K562 (cell line): ENCODE results near the gene HIPK2. TPM values are rescaled to one million over a fixed set of nuclear protein-coding genes. Genes with fewer than 3 reads are reported as not detected.

Source experiments
- ATAC-seq: fragments of 200-7000 bp; cut with Tn5 transposase; 3 replicates; pipeline ENCODE4 v1.9.1; 2020; ENCODE audit warnings: moderate library complexity
- BruUV-seq: library from RNA; stranded (reverse); fragments of 400-500 nt; replicated peaks from 2 replicates; lab custom pipeline; 2021; lab: Mats Ljungman, UMichigan
- CTCF ChIA-PET: fragments of 300-600 bp; formaldehyde crosslinking; extraction: SDS; loops from one replicate; lab custom pipeline; 2021; ENCODE audit warnings: low intra/inter-chr PET ratio; lab: Yijun Ruan, JAX
- POLR2A ChIA-PET: fragments of 300-600, 350-650 bp; sonication (Branson Sonifier 250); formaldehyde crosslinking; extraction: SDS; loops from one replicate; lab custom pipeline; 2021; ENCODE audit warnings: antibody characterized with exemption, inconsistent platforms; lab: Yijun Ruan, JAX
- DNase-seq, 4 experiments: peaks; one replicate each; pipeline versions ENCODE4 v3.0.0 to v3.0.0-alpha.2; 2011 to 2018; ENCODE audit warnings: low spot score in 3 of 4, mixed read lengths in 3 of 4; ENCODE audit errors: extremely low read depth in 1 of 4
- FAIRE-seq: peaks from 2 replicates; lab custom pipeline; 2011; peaks lifted over from hg19 to GRCh38; lab: Jason Lieb, UNC
- H2AFZ ChIP-seq: 2 replicates; pipeline ENCODE4 v1.6.0; 2011; ENCODE audit warnings: low read depth, low read length, control low read depth, inconsistent platforms
- H3K27ac ChIP-seq: fragments of 200-600 bp; 3 replicates; pipeline ENCODE4 v1.8.0; 2011; ENCODE audit warnings: low read depth, mild to moderate bottlenecking, control low read depth, inconsistent platforms, low read length, moderate library complexity, mixed read lengths; ENCODE audit errors: extremely low read depth
- H3K27me3 ChIP-seq, 2 experiments: fragments of 300-600 bp in 1 of 2; 2 replicates in 1 of 2; 3 replicates in 1 of 2; pipeline versions ENCODE4 v1.6.0 to v1.8.0; 2011; ENCODE audit warnings: inconsistent platforms in 2 of 2, low read length in 2 of 2, mild to moderate bottlenecking in 1 of 2, mixed read lengths in 1 of 2, moderate library complexity in 1 of 2; ENCODE audit not compliant: control insufficient read depth in 2 of 2, insufficient read depth in 2 of 2
- H3K36me3 ChIP-seq: fragments of 300-600 bp; 3 replicates; pipeline ENCODE4 v1.8.0; 2011; ENCODE audit warnings: mild to moderate bottlenecking, low read length, inconsistent platforms; ENCODE audit not compliant: control insufficient read depth, insufficient read depth
- H3K4me1 ChIP-seq, 2 experiments: fragments of 200-600 bp in 1 of 2; replicated peaks in 1 of 2; 2 replicates in 1 of 2; 3 replicates in 1 of 2; pipeline versions ENCODE4 v1.5.1 to v1.8.0; 2011; ENCODE audit warnings: inconsistent platforms in 2 of 2, low read length in 2 of 2, mild to moderate bottlenecking in 1 of 2, mixed read lengths in 1 of 2, moderate library complexity in 1 of 2; ENCODE audit not compliant: control insufficient read depth in 2 of 2, insufficient read depth in 2 of 2
- H3K4me2 ChIP-seq: 2 replicates; pipeline ENCODE4 v1.6.1; 2011; ENCODE audit warnings: low read length, control low read depth, inconsistent platforms, mixed read lengths; ENCODE audit not compliant: insufficient read depth
- H3K4me3 ChIP-seq: fragments of 200-600 bp; sonication (generic), shearing (Covaris generic); 2 replicates; pipeline ENCODE4 v1.5.1; 2016; ENCODE audit warnings: control low read depth, inconsistent platforms
- H3K79me2 ChIP-seq: fragments of 200-600 bp; 3 replicates; pipeline ENCODE4 v1.8.0; 2011; ENCODE audit warnings: low read length, inconsistent platforms; ENCODE audit not compliant: control insufficient read depth, insufficient read depth
- H3K9ac ChIP-seq, 2 experiments: 2 replicates each; pipeline versions ENCODE4 v1.6.0 to v1.6.1; 2011; ENCODE audit warnings: low read depth in 2 of 2, low read length in 2 of 2, control low read depth in 1 of 2, inconsistent platforms in 1 of 2, mild to moderate bottlenecking in 1 of 2, mixed read lengths in 1 of 2; ENCODE audit not compliant: insufficient read depth in 1 of 2
- H3K9me1 ChIP-seq: one replicate; pipeline ENCODE4 v1.6.0; 2011; ENCODE audit warnings: inconsistent platforms, mild to moderate bottlenecking, low read length, moderate library complexity; ENCODE audit not compliant: control insufficient read depth, insufficient read depth
- H3K9me3 ChIP-seq: replicated peaks from 2 replicates; pipeline ENCODE4 v1.5.1; 2011; ENCODE audit warnings: low read depth, low read length, inconsistent platforms; ENCODE audit not compliant: control insufficient read depth, insufficient read depth
- H4K20me1 ChIP-seq: replicated peaks from 2 replicates; pipeline ENCODE4 v1.6.1; 2011; ENCODE audit warnings: low read length, inconsistent platforms, mixed read lengths; ENCODE audit not compliant: control insufficient read depth, insufficient read depth
- KDM2B ChIP-seq: fragments of 250-450 bp; sonication (Bioruptor Pico); IDR thresholded peaks from 2 replicates; pipeline ENCODE4 v1.8.0; 2021; ENCODE audit warnings: mild to moderate bottlenecking, moderate library complexity
- MAFK ChIP-seq: IDR thresholded peaks from 2 replicates; pipeline ENCODE4 v1.6.1; 2011; ENCODE audit warnings: low read length, improper control_type of control experiment
- MTA1 ChIP-seq: fragments of 450-650 bp; IDR thresholded peaks from 2 replicates; pipeline ENCODE4 v1.6.1; 2017; ENCODE audit warnings: borderline replicate concordance
- WHSC1 ChIP-seq: IDR thresholded peaks from one replicate; pipeline ENCODE4 v1.6.1; 2012; ENCODE audit warnings: low read length, control low read depth, inconsistent platforms
- ZFP30 ChIP-seq: fragments of 250-450 bp; sonication (Bioruptor Pico); IDR thresholded peaks from 2 replicates; pipeline ENCODE4 v1.8.0; 2022; ENCODE audit warnings: moderate library complexity, mild to moderate bottlenecking, inconsistent platforms, borderline replicate concordance
- ZNF121 ChIP-seq: sonication (generic); formaldehyde crosslinking; conservative IDR thresholded peaks from 2 replicates; pipeline ENCODE4 v1.8.0; 2022; ENCODE audit warnings: missing genetic modification reagents
- WGBS: fragments of 100-300 bp; shearing (Covaris generic); methylation state at CpG from one replicate; pipeline ENCODE4 v1.1.6; 2016; ENCODE audit warnings: low coverage, mixed read lengths; ENCODE audit not compliant: insufficient coverage; ENCODE audit errors: missing lambda C conversion rate; 5-methylcytosine and 5-hydroxymethylcytosine counted together
- in situ Hi-C: fragments of 300-500 bp; cut with MboI; formaldehyde crosslinking; loops from 4 replicates; pipeline ENCODE4 v1.15.0; 2018; ENCODE audit warnings: inconsistent platforms, mixed read lengths
- intact Hi-C: fragments of 100-400 bp; cut with micrococcal nuclease; formaldehyde crosslinking; loops from 2 replicates; pipeline ENCODE4 v1.14.2; 2022
- polyA plus RNA-seq, 8 experiments: library from polyadenylated mRNA; depleted of rRNA in 4 of 8; stranded (reverse) in 5 of 8; unstranded in 3 of 8; fragments of >200 nt; fragmentation: Nextera tagmentation in 2 of 8; fragmentation: Illumina TruSeq in 1 of 8; extraction: Ambion mirVana in 2 of 8; extraction: Trizol in 1 of 8; gene quantifications; 2 replicates each; pipeline versions ENCODE4 v1.2.1 to v1.2.3, GENCODE V29; 2011 to 2014; ENCODE audit warnings: inconsistent platforms in 1 of 8, missing spikeins in 1 of 8
- total RNA-seq, 7 experiments: library from RNA; depleted of rRNA in 6 of 7; stranded (reverse); fragments of >200 nt in 6 of 7; fragmentation: Illumina TruSeq in 2 of 7; extraction: Trizol in 2 of 7; gene quantifications; 2 replicates each; pipeline versions ENCODE4 v1.2.1 to v1.2.3, GENCODE V29; 2011 to 2021; ENCODE audit warnings: low replicate concordance in 1 of 7

HIPK2 gene
- total and polyA plus RNA-seq, 9 of the 15 experiments (the other 6 are each of a cell fraction or from before 2014, with no cell fraction given) = 0.69 to 19.8 (median 5.1) TPM

DNA sequence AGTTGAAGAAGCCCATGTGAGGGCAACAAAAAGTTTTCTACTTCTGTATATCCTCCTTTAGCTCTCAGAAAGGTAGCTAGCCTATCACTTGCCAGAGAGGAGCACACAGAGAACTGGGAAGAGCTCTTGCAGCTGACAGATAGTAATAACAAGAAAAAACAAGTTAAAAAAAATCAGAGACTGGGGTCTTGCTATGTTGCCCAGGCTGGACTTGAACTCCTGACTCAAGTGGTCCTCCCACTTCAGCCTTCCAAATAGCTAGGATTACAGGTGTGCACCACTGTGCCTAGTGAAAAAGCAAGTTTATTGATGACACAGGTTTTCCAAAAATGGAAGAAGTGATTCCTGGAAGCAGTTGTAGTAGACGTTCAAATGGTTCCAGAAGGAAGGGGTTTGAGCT, 160.7 kb downstream of the HIPK2 start (continued):
- no peak for TF ChIP-seq ZFP30 (CRISPR knock-in tag)
- no peak for TF ChIP-seq KDM2B (CRISPR knock-in tag)
- TF ChIP-seq ZNF121 (CRISPR knock-in tag) = peak; percentile 77; the same call in 1 of the 2 replicates

DNA sequence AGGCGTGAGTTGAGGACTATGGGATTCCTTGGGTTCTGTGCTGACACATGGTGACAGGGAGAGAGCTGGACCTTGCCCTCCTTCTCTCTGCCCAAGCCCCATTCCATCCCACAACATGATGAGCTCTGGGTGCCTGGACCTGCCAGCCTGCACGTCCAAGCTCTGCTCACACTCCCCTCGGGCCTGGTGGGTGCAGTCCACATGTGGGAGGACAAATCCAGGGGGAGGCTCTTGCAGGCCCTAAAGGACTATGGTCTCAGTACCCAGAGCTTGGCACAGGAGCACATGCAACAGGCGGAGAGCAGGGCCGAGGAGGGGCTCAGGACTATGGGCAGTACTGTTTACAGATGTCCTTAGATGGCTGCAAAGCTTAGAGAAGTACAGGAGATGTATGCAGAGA, 162.9 kb downstream of the HIPK2 start:
- H3K27me3 ChIP-seq = no peaks in the 10 kb centered on the region
- FAIRE-seq = no peak
- intact Hi-C loops (loop anchor here (5.0 kb wide), 1 partner anchor 387 kb away; no protein-coding TSS in a partner anchor), in situ Hi-C loops (no loop called here)
- H4K20me1 ChIP-seq = no peaks in the 10 kb centered on the region
- H2AFZ ChIP-seq = no peak overlapping the region
- H3K9ac ChIP-seq = no peak overlapping the region
- TF ChIP-seq MAFK (no peak), MTA1 (no peak), WHSC1 (peak; percentile 45)
- no peak overlapping the region for H3K4me3 ChIP-seq
- H3K36me3 ChIP-seq = peaks cover 9% of the 10 kb centered on the region; the same call in 2 of the 3 replicates
- DNase-seq = no peak
- no peaks in the 10 kb centered on the region for H3K79me2 ChIP-seq
- no peak overlapping the region for H3K27ac ChIP-seq
- H3K9me1 ChIP-seq = no peaks in the 10 kb centered on the region
- ChIA-PET CTCF (no interaction called here), POLR2A (interaction anchor here (1.8 kb wide), 1 partner anchor 10 kb away, joined by 6 read pairs; no protein-coding TSS in a partner anchor)
- no peak; the same call in 2 of the 3 replicates for ATAC-seq
- 53% methylated on average over 5 of the region's 5 CpGs for WGBS
- H3K4me2 ChIP-seq = no peak overlapping the region
- BruUV-seq = no TSS peak
- H3K9me3 ChIP-seq = no peaks in the 10 kb centered on the region
- no peaks in the 10 kb centered on the region for H3K4me1 ChIP-seq
